K562 (cell line): ENCODE results near the gene TTC16. TPM values are rescaled to one million over a fixed set of nuclear protein-coding genes. Genes with fewer than 3 reads are reported as not detected.

ENCODE experiments used
- C11orf30 ChIP-seq: fragments of 450-650 bp; IDR thresholded peaks from 2 replicates; pipeline ENCODE4 v1.6.1; 2016; ENCODE audit warnings: low read depth, mild to moderate bottlenecking
- E2F6 ChIP-seq, 2 experiments: IDR thresholded peaks; 2 replicates each; pipeline ENCODE4 v1.6.1; 2011; ENCODE audit warnings: borderline replicate concordance in 1 of 2, control low read depth in 1 of 2, low read depth in 1 of 2, low read length in 1 of 2, mild to moderate bottlenecking in 1 of 2, mixed read lengths in 1 of 2, moderate library complexity in 1 of 2; ENCODE audit not compliant: insufficient read depth in 1 of 2, insufficient read length in 1 of 2, poor library complexity in 1 of 2, severe bottlenecking in 1 of 2; ENCODE audit errors: extremely low read depth in 1 of 2
- FOXK1 ChIP-seq: sonication (generic); formaldehyde crosslinking; IDR thresholded peaks from 2 replicates; pipeline ENCODE4 v1.8.0; 2022; ENCODE audit warnings: missing genetic modification reagents, mild to moderate bottlenecking, borderline replicate concordance
- HCFC1 ChIP-seq: IDR thresholded peaks from 2 replicates; pipeline ENCODE4 v1.6.1; 2012; ENCODE audit warnings: low read depth, low read length, improper control_type of control experiment
- HOXB6 ChIP-seq: fragments of 250-450 bp; sonication (Bioruptor Pico); IDR thresholded peaks from 2 replicates; pipeline ENCODE4 v1.5.1; 2022; ENCODE audit warnings: mild to moderate bottlenecking, borderline replicate concordance
- JUN ChIP-seq, 2 experiments: sonication (generic) in 1 of 2; formaldehyde crosslinking in 1 of 2; IDR thresholded peaks; 2 replicates each; pipeline versions ENCODE4 v1.6.1 to v1.8.0; 2012 to 2022; ENCODE audit warnings: borderline replicate concordance in 2 of 2, mild to moderate bottlenecking in 2 of 2, improper control_type of control experiment in 1 of 2, low read depth in 1 of 2, low read length in 1 of 2, missing genetic modification reagents in 1 of 2
- L3MBTL2 ChIP-seq: fragments of 450-650 bp; IDR thresholded peaks from 2 replicates; pipeline ENCODE4 v1.6.1; 2016; ENCODE audit warnings: mild to moderate bottlenecking, moderate library complexity
- NBN ChIP-seq: fragments of 450-650 bp; IDR thresholded peaks from 2 replicates; pipeline ENCODE4 v1.6.1; 2016; ENCODE audit warnings: low read depth, mild to moderate bottlenecking
- NR2C1 ChIP-seq, 2 experiments: fragments of 450-650 bp; IDR thresholded peaks; 2 replicates each; pipeline ENCODE4 v1.6.1; 2017; ENCODE audit warnings: mild to moderate bottlenecking in 2 of 2, antibody characterized with exemption in 1 of 2, inconsistent platforms in 1 of 2, missing compliant biosample characterization in 1 of 2, missing genetic modification characterization in 1 of 2
- PBX2 ChIP-seq, 2 experiments: IDR thresholded peaks in 1 of 2; conservative IDR thresholded peaks in 1 of 2; 2 replicates each; pipeline ENCODE4 v1.6.1; 2016; ENCODE audit warnings: low read depth in 2 of 2, mild to moderate bottlenecking in 1 of 2, missing compliant biosample characterization in 1 of 2, missing genetic modification characterization in 1 of 2, moderate library complexity in 1 of 2
- PHF20 ChIP-seq: fragments of 450-650 bp; IDR thresholded peaks from 2 replicates; pipeline ENCODE4 v1.6.1; 2018; ENCODE audit not compliant: partially characterized antibody
- PRDM10 ChIP-seq: fragments of 450-650 bp; IDR thresholded peaks from 2 replicates; pipeline ENCODE4 v1.6.1; 2018; ENCODE audit not compliant: partially characterized antibody
- RAD21 ChIP-seq, 2 experiments: fragments of 250-450 bp in 1 of 2; fragments of 450-650 bp in 1 of 2; sonication (Bioruptor Pico) in 1 of 2; formaldehyde crosslinking in 1 of 2; IDR thresholded peaks in 1 of 2; conservative IDR thresholded peaks in 1 of 2; 2 replicates each; pipeline versions ENCODE4 v1.4.0 to v1.8.0; 2020 to 2022; ENCODE audit warnings: mild to moderate bottlenecking in 2 of 2, moderate library complexity in 1 of 2
- SMC3 ChIP-seq: conservative IDR thresholded peaks from 2 replicates; pipeline ENCODE4 v1.6.1; 2011; ENCODE audit warnings: low read depth, low read length, improper control_type of control experiment; ENCODE audit not compliant: insufficient read depth
- SOX6 ChIP-seq: fragments of 450-650 bp; IDR thresholded peaks from 2 replicates; pipeline ENCODE4 v1.6.1; 2014; ENCODE audit warnings: mild to moderate bottlenecking
- ZBED1 ChIP-seq: IDR thresholded peaks from 2 replicates; pipeline ENCODE4 v1.6.1; 2014
- ZNF124 ChIP-seq: sonication (generic); formaldehyde crosslinking; IDR thresholded peaks from 2 replicates; pipeline ENCODE4 v1.8.1; 2022; ENCODE audit warnings: missing genetic modification reagents
- polyA plus RNA-seq, 8 experiments: library from polyadenylated mRNA; depleted of rRNA in 4 of 8; stranded (reverse) in 5 of 8; unstranded in 3 of 8; fragments of >200 nt; fragmentation: Nextera tagmentation in 2 of 8; fragmentation: Illumina TruSeq in 1 of 8; extraction: Ambion mirVana in 2 of 8; extraction: Trizol in 1 of 8; gene quantifications; 2 replicates each; pipeline versions ENCODE4 v1.2.1 to v1.2.3, GENCODE V29; 2011 to 2014; ENCODE audit warnings: inconsistent platforms in 1 of 8, missing spikeins in 1 of 8
- total RNA-seq, 7 experiments: library from RNA; depleted of rRNA in 6 of 7; stranded (reverse); fragments of >200 nt in 6 of 7; fragmentation: Illumina TruSeq in 2 of 7; extraction: Trizol in 2 of 7; gene quantifications; 2 replicates each; pipeline versions ENCODE4 v1.2.1 to v1.2.3, GENCODE V29; 2011 to 2021; ENCODE audit warnings: low replicate concordance in 1 of 7

TTC16 gene
- total and polyA plus RNA-seq, 9 of the 15 experiments (the other 6 are each of a cell fraction or from before 2014, with no cell fraction given), result 0.11 TPM; not detected in 8

- TF ChIP-seq PRDM10 (peak; percentile 50), PBX2 (CRISPR knock-in tag; IDR thresholded peaks at IDR 0.05; ENCODE audit: low read depth) (0 out of 2 replicates have a peak, but pooled peaks have one; percentile 13), PBX2 (tag; conservative IDR thresholded peaks at IDR 0.05; ENCODE audit: low read depth) (no peak; the same call in 1 of the 2 replicates), ZNF124 (CRISPR knock-in tag) (no peak), HOXB6 (CRISPR knock-in tag) (no peak), RAD21 (CRISPR knock-in tag; conservative IDR thresholded peaks at IDR 0.05 in 1 of 2, IDR thresholded peaks at IDR 0.05 in 1 of 2) (peak; percentile 98 to 99), NBN (peak; percentile 61; the same call in 1 of the 2 replicates), C11orf30 (peak; percentile 14; the same call in 1 of the 2 replicates), L3MBTL2 (peak; percentile 68), SMC3 (peak; percentile 98), E2F6 (IDR thresholded peaks at IDR 0.05; ENCODE audit: borderline replicate concordance in 1 of 2, extremely low read depth in 1 of 2, insufficient read depth in 1 of 2, insufficient read length in 1 of 2, low read depth in 1 of 2, low read length in 1 of 2, poor library complexity in 1 of 2, severe bottlenecking in 1 of 2) (peak in 1 of 2 experiments; percentile 26), PHF20 (peak; percentile 34), SOX6 (0 out of 2 replicates have a peak, but pooled peaks have one; percentile 23), HCFC1 (peak; percentile 98), ZBED1 (no peak), NR2C1 (IDR thresholded peaks at IDR 0.05) (no peak), NR2C1 (tag; IDR thresholded peaks at IDR 0.05) (peak; percentile 46; the same call in 1 of the 2 replicates), FOXK1 (CRISPR knock-in tag) (peak; percentile 61; the same call in 1 of the 2 replicates), JUN (IDR thresholded peaks at IDR 0.05; ENCODE audit: borderline replicate concordance, low read depth, low read length) (peak; percentile 9; the same call in 1 of the 2 replicates), JUN (CRISPR knock-in tag; IDR thresholded peaks at IDR 0.05; ENCODE audit: borderline replicate concordance) (peak; percentile 81; the same call in 1 of the 2 replicates)
Observed at GRCh38 chr9:127734747-127735529, 19.1 kb downstream of the TTC16 start, which contains the start of gene TOR2A (continued).
